Dedifferentiated amniotic fluid mesenchymal stem cell (primary cell): ENCODE data around the gene KIRREL3.

Source experiments
- DNase-seq: peaks from one replicate; pipeline ENCODE4 v3.0.0-alpha.2; 2016; ENCODE audit errors: extremely low spot score

The KIRREL3 gene

GRCh38 chr11:126578426-126578825, 422.1 kb downstream of the KIRREL3 start:
- no peak for DNase-seq

- no peak for DNase-seq
Measured at GRCh38 chr11:126578021-126578420, 422.5 kb downstream of the KIRREL3 start.

GRCh38 chr11:126575849-126576248, 424.7 kb downstream of the KIRREL3 start:
- DNase-seq, result no peak

- DNase-seq, result no peak
Measured at GRCh38 chr11:126573325-126573978, 427.1 kb downstream of the KIRREL3 start.

GRCh38 chr11:126570489-126570888, 430.1 kb downstream of the KIRREL3 start:
- DNase-seq, result no peak

GRCh38 chr11:126567419-126567818, 433.2 kb downstream of the KIRREL3 start:
- no peak for DNase-seq

- DNase-seq, result no peak
Measured at GRCh38 chr11:126564566-126564965, 436.0 kb downstream of the KIRREL3 start.

GRCh38 chr11:126561327-126561893, 439.2 kb downstream of the KIRREL3 start:
- peak; percentile 48 for DNase-seq

- DNase-seq, result no peak
Measured at GRCh38 chr11:126560221-126560620, 440.3 kb downstream of the KIRREL3 start.

GRCh38 chr11:126548581-126549550, 451.7 kb downstream of the KIRREL3 start:
- DNase-seq, result no peak

- DNase-seq, result no peak
Measured at GRCh38 chr11:126547691-126548090, 452.9 kb downstream of the KIRREL3 start.

- DNase-seq, result peak; percentile 21
Measured at GRCh38 chr11:126547161-126547560, 453.4 kb downstream of the KIRREL3 start.

GRCh38 chr11:126546694-126547093, 453.9 kb downstream of the KIRREL3 start:
- DNase-seq, result no peak

- DNase-seq, result no peak
Measured at GRCh38 chr11:126546191-126546590, 454.4 kb downstream of the KIRREL3 start.

- no peak for DNase-seq
Measured at GRCh38 chr11:126545057-126545555, 455.5 kb downstream of the KIRREL3 start.

GRCh38 chr11:126544108-126545056, 456.2 kb downstream of the KIRREL3 start:
- no peak for DNase-seq

- DNase-seq, result no peak
Measured at GRCh38 chr11:126543691-126544090, 456.9 kb downstream of the KIRREL3 start.

GRCh38 chr11:126542334-126543015, 458.1 kb downstream of the KIRREL3 start:
- DNase-seq, result no peak

- DNase-seq, result no peak
Measured at GRCh38 chr11:126538071-126538470, 462.5 kb downstream of the KIRREL3 start.

GRCh38 chr11:126537492-126537891, 463.1 kb downstream of the KIRREL3 start:
- DNase-seq, result no peak
